NB4 (cell line): ENCODE measurements around the gene MEGF6.

ENCODE experiments used
- CTCF ChIP-seq: IDR thresholded peaks from one replicate; pipeline ENCODE4 v1.5.1; 2012; ENCODE audit warnings: low read depth, low read length
- MYC ChIP-seq: IDR thresholded peaks from 2 replicates; pipeline ENCODE4 v1.6.1; 2011; ENCODE audit warnings: low read depth, low read length
- TF ChIP-seq, protein P1 (sequence below): IDR thresholded peaks from 2 replicates; pipeline ENCODE4 v1.6.1; 2011; ENCODE audit warnings: low read depth, low read length

GRCh38 chr1:3630161-3630611 is 18.9 kb upstream of the MEGF6 start:
- TF ChIP-seq CTCF (no peak), MYC (no peak)
- TF ChIP-seq, protein P1, sequence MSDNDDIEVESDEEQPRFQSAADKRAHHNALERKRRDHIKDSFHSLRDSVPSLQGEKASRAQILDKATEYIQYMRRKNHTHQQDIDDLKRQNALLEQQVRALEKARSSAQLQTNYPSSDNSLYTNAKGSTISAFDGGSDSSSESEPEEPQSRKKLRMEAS: no peak
